ENCODE data around the gene MOB3A. TPM values are rescaled to one million over a fixed set of nuclear protein-coding genes. Genes with fewer than 3 reads are reported as not detected.

MOB3A gene
- total RNA-seq, 1 donor from 2014 or later, result 6.0 TPM

- no peaks in the 10 kb centered on the region for H3K9me3 ChIP-seq (ENCODE audit: low read depth)
These were observed 15.8 kb upstream of the MOB3A start for GRCh38 chr19:2111886-2112285.

GRCh38 chr19:2111425-2111824 is 15.3 kb upstream of the MOB3A start:
- TF ChIP-seq CTCF (IDR thresholded peaks at IDR 0.05), result no peak
- no peak for TF ChIP-seq EZH2 (IDR thresholded peaks at IDR 0.05)
- H3K9ac ChIP-seq, result no peak overlapping the region
- H3K36me3 Mint-ChIP-seq, result peaks cover 26% of the 10 kb centered on the region

More at GRCh38 chr19:2111886-2112285, 15.8 kb upstream of the MOB3A start:
- Histone ChIP-seq H3K4me2 (no peak overlapping the region), H2AFZ (replicated peaks) (no peak overlapping the region), H3K79me2 (ENCODE audit: low read depth) (no peaks in the 10 kb centered on the region), H3K27me3 (no peaks in the 10 kb centered on the region), H3K4me1 (no peaks in the 10 kb centered on the region), H3K4me3 (no peak overlapping the region), H3K27ac (no peak overlapping the region), H3K36me3 (no peaks in the 10 kb centered on the region), H4K20me1 (ENCODE audit: low read depth) (peaks cover 4% of the 10 kb centered on the region), H3F3A (ENCODE audit: low read depth) (no peaks in the 10 kb centered on the region), H3K9ac (no peak overlapping the region)
- Mint-ChIP-seq H3K9me3 (no peaks in the 10 kb centered on the region), H3K36me3 (peaks cover 22% of the 10 kb centered on the region), H3K27me3 (ENCODE audit: insufficient read depth, low read depth) (no peaks in the 10 kb centered on the region), H3K4me1 (no peaks in the 10 kb centered on the region), H3K27ac (no peak overlapping the region), H3K4me3 (no peak overlapping the region)
- TF ChIP-seq EZH2phosphoT487 (IDR thresholded peaks at IDR 0.05) (no peak), CTCF (IDR thresholded peaks at IDR 0.05) (no peak), EZH2 (IDR thresholded peaks at IDR 0.05) (no peak)
- no peak for DNase-seq (ENCODE audit: low spot score)

GRCh38 chr19:2110822-2111221 is 14.7 kb upstream of the MOB3A start:
- Histone ChIP-seq H3K27ac (no peak overlapping the region), H3K79me2 (ENCODE audit: low read depth) (no peaks in the 10 kb centered on the region), H3K9me3 (ENCODE audit: low read depth) (no peaks in the 10 kb centered on the region), H3K36me3 (no peaks in the 10 kb centered on the region), H3K4me2 (no peak overlapping the region), H3K27me3 (no peaks in the 10 kb centered on the region), H3K9ac (no peak overlapping the region), H3F3A (ENCODE audit: low read depth) (no peaks in the 10 kb centered on the region), H2AFZ (replicated peaks) (no peak overlapping the region), H4K20me1 (ENCODE audit: low read depth) (peaks cover 4% of the 10 kb centered on the region), H3K4me1 (no peaks in the 10 kb centered on the region), H3K4me3 (no peak overlapping the region)
- peak; percentile 25 for DNase-seq (ENCODE audit: low spot score)
- H3K27me3 Mint-ChIP-seq (ENCODE audit: insufficient read depth, low read depth), result peaks cover 2% of the 10 kb centered on the region
- no peak overlapping the region for H3K27ac Mint-ChIP-seq
- H3K4me3 Mint-ChIP-seq, result no peak overlapping the region
- H3K36me3 Mint-ChIP-seq, result peaks cover 30% of the 10 kb centered on the region
- no peaks in the 10 kb centered on the region for H3K9me3 Mint-ChIP-seq
- H3K4me1 Mint-ChIP-seq, result no peaks in the 10 kb centered on the region
- TF ChIP-seq CTCF (IDR thresholded peaks at IDR 0.05) (peak; percentile 41), EZH2phosphoT487 (IDR thresholded peaks at IDR 0.05) (no peak)

More at GRCh38 chr19:2111425-2111824, 15.3 kb upstream of the MOB3A start:
- H3K9me3 ChIP-seq (ENCODE audit: low read depth), result no peaks in the 10 kb centered on the region
- H3K79me2 ChIP-seq (ENCODE audit: low read depth), result no peaks in the 10 kb centered on the region
- no peak for DNase-seq (ENCODE audit: low spot score)
- no peaks in the 10 kb centered on the region for H3K27me3 ChIP-seq
- no peak overlapping the region for H3K4me2 ChIP-seq
- no peaks in the 10 kb centered on the region for H3K4me1 ChIP-seq
- no peaks in the 10 kb centered on the region for H3K36me3 ChIP-seq
- H4K20me1 ChIP-seq (ENCODE audit: low read depth), result peaks cover 4% of the 10 kb centered on the region
- H3K4me3 ChIP-seq, result no peak overlapping the region
- Mint-ChIP-seq H3K27ac (no peak overlapping the region), H3K9me3 (no peaks in the 10 kb centered on the region), H3K27me3 (ENCODE audit: insufficient read depth, low read depth) (no peaks in the 10 kb centered on the region), H3K4me3 (no peak overlapping the region), H3K4me1 (no peaks in the 10 kb centered on the region)
- H2AFZ ChIP-seq (replicated peaks), result no peak overlapping the region
- H3K27ac ChIP-seq, result no peak overlapping the region
- no peaks in the 10 kb centered on the region for H3F3A ChIP-seq (ENCODE audit: low read depth)

All from neural progenitor cell (in vitro differentiated cells).